Fibroblast of lung (primary cell): ENCODE measurements around the gene ARPIN. TPM values are rescaled to one million over a fixed set of nuclear protein-coding genes. Genes with fewer than 3 reads are reported as not detected.
A peak's percentile ranks its signal among the peaks of the same experiment; 100 is the strongest.

ENCODE experiments used
- DNase-seq, 2 donors: peaks; one replicate each; pipeline versions ENCODE4 v3.0.0 to v3.0.0-alpha.2; 2010; ENCODE audit warnings: low read depth in 2 of 2
- H2AFZ ChIP-seq: 2 replicates; pipeline ENCODE4 v1.5.1; 2012; ENCODE audit warnings: low read length, control low read depth, inconsistent platforms
- H3K27ac ChIP-seq: 2 replicates; pipeline ENCODE4 v1.5.1; 2011; ENCODE audit warnings: low read length, control low read depth; ENCODE audit not compliant: insufficient read depth
- H3K27me3 ChIP-seq: 2 replicates; pipeline ENCODE4 v1.5.1; 2011; ENCODE audit warnings: mild to moderate bottlenecking, low read length; ENCODE audit not compliant: control insufficient read depth, insufficient read depth
- H3K36me3 ChIP-seq: 2 replicates; pipeline ENCODE4 v1.5.1; 2011; ENCODE audit warnings: low read length; ENCODE audit not compliant: control insufficient read depth, insufficient read depth
- H3K4me1 ChIP-seq: 2 replicates; pipeline ENCODE4 v1.5.1; 2011; ENCODE audit warnings: low read length; ENCODE audit not compliant: control insufficient read depth, insufficient read depth; ENCODE audit errors: extremely low read depth
- H3K4me2 ChIP-seq: 2 replicates; pipeline ENCODE4 v1.5.1; 2011; ENCODE audit warnings: low read length, control low read depth; ENCODE audit not compliant: insufficient read depth; ENCODE audit errors: extremely low read depth
- H3K4me3 ChIP-seq, 4 experiments: fragments of 200-600 bp in 1 of 4; sonication (generic) in 1 of 4; replicated peaks in 1 of 4; 2 replicates each; pipeline ENCODE4 v1.5.1; 2011 to 2016; ENCODE audit warnings: low read length in 4 of 4, low read depth in 3 of 4, mild to moderate bottlenecking in 3 of 4, control low read depth in 2 of 4, inconsistent platforms in 1 of 4, mixed read lengths in 1 of 4; ENCODE audit not compliant: insufficient read depth in 1 of 4; ENCODE audit errors: control extremely low read depth in 1 of 4
- H3K79me2 ChIP-seq: 2 replicates; pipeline ENCODE4 v1.5.1; 2012; ENCODE audit warnings: mild to moderate bottlenecking, low read length, inconsistent platforms; ENCODE audit not compliant: control insufficient read depth, insufficient read depth
- H3K9ac ChIP-seq: 2 replicates; pipeline ENCODE4 v1.5.1; 2011; ENCODE audit warnings: mild to moderate bottlenecking, low read length, control low read depth; ENCODE audit not compliant: insufficient read depth
- H3K9me3 ChIP-seq: 2 replicates; pipeline ENCODE4 v1.5.1; 2012; ENCODE audit warnings: low read depth, low read length; ENCODE audit not compliant: control insufficient read depth, insufficient read depth
- H4K20me1 ChIP-seq: 2 replicates; pipeline ENCODE4 v1.5.1; 2011; ENCODE audit warnings: low read length; ENCODE audit not compliant: control insufficient read depth, insufficient read depth; ENCODE audit errors: extremely low read depth
- EZH2 ChIP-seq: IDR thresholded peaks from 2 replicates; pipeline ENCODE4 v1.5.1; 2012; ENCODE audit warnings: low read length, control low read depth, mild to moderate bottlenecking; ENCODE audit errors: missing control alignments
- polyA plus RNA-seq, 2 donors: library from polyadenylated mRNA; depleted of rRNA in 1 of 2; stranded (reverse) in 1 of 2; unstranded in 1 of 2; fragments of >200 nt; gene quantifications; 2 replicates each; pipeline ENCODE4 v1.2.1, GENCODE V29; 2011 to 2012; ENCODE audit warnings: missing spikeins in 1 of 2
- total RNA-seq: library from RNA; depleted of rRNA; stranded (reverse); fragments of >200 nt; gene quantifications from 2 replicates; pipeline ENCODE4 v1.2.1, GENCODE V29; 2014
- TF ChIP-seq, protein P1 (sequence below), 2 donors: IDR thresholded peaks in 1 of 2; conservative IDR thresholded peaks in 1 of 2; 1 replicate in 1 of 2; 2 replicates in 1 of 2; pipeline ENCODE4 v1.5.1; 2011 to 2012; ENCODE audit warnings: low read length in 2 of 2, control low read depth in 1 of 2, inconsistent platforms in 1 of 2, low read depth in 1 of 2, mild to moderate bottlenecking in 1 of 2

The ARPIN gene
- total and polyA plus RNA-seq, 2 donors (not counting 1 experiment from before 2014, with no cell fraction given): 13.2 to 13.4 TPM

- no peak overlapping the region for H3K27ac ChIP-seq
- H2AFZ ChIP-seq: no peak overlapping the region
- no peaks in the 10 kb centered on the region for H3K9me3 ChIP-seq
- H4K20me1 ChIP-seq: no peaks in the 10 kb centered on the region
- H3K4me1 ChIP-seq: no peaks in the 10 kb centered on the region
- TF ChIP-seq, protein P1, sequence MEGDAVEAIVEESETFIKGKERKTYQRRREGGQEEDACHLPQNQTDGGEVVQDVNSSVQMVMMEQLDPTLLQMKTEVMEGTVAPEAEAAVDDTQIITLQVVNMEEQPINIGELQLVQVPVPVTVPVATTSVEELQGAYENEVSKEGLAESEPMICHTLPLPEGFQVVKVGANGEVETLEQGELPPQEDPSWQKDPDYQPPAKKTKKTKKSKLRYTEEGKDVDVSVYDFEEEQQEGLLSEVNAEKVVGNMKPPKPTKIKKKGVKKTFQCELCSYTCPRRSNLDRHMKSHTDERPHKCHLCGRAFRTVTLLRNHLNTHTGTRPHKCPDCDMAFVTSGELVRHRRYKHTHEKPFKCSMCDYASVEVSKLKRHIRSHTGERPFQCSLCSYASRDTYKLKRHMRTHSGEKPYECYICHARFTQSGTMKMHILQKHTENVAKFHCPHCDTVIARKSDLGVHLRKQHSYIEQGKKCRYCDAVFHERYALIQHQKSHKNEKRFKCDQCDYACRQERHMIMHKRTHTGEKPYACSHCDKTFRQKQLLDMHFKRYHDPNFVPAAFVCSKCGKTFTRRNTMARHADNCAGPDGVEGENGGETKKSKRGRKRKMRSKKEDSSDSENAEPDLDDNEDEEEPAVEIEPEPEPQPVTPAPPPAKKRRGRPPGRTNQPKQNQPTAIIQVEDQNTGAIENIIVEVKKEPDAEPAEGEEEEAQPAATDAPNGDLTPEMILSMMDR (conservative IDR thresholded peaks at IDR 0.05 in 1 of 2, IDR thresholded peaks at IDR 0.05 in 1 of 2; ENCODE audit: low read depth in 1 of 2, low read length in 2 of 2): no peak
- no peak for TF ChIP-seq EZH2
- H3K79me2 ChIP-seq: no peaks in the 10 kb centered on the region
- H3K4me3 ChIP-seq: no peak overlapping the region
- no peak overlapping the region for H3K9ac ChIP-seq
- no peaks in the 10 kb centered on the region for H3K27me3 ChIP-seq
- no peaks in the 10 kb centered on the region for H3K36me3 ChIP-seq
- peak in 1 of 2 donors; percentile 6 for DNase-seq
- no peak overlapping the region for H3K4me2 ChIP-seq
These were observed 4.8 kb upstream of the ARPIN start for GRCh38 chr15:89917442-89918101.

DNA sequence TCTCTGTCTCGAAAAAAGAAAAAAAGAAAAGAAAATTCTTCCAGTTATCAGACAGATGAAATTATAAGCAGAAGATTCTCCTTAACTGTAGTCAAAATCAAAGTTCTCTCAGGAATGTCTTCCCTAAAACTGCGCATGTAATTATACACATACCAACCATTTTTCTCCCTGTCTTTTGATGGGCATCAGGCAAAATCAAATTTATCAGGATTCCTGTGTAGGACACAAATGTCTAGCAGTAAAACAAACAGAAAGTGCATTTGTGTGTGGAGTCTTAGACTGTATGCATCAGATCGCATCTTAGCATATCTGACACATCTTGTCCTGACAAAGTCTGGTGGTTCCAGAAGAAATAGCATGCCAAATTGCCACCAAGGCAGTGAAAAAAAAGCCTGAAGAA, 3.9 kb upstream of the ARPIN start:
- no peak for TF ChIP-seq EZH2
- TF ChIP-seq, protein P1 (conservative IDR thresholded peaks at IDR 0.05 in 1 of 2, IDR thresholded peaks at IDR 0.05 in 1 of 2; ENCODE audit: low read depth in 1 of 2, low read length in 2 of 2): no peak
- no peaks in the 10 kb centered on the region for H3K27me3 ChIP-seq
- no peak overlapping the region for H2AFZ ChIP-seq
- H4K20me1 ChIP-seq: no peaks in the 10 kb centered on the region
- no peak overlapping the region for H3K4me3 ChIP-seq
- no peak overlapping the region for H3K27ac ChIP-seq
- H3K9ac ChIP-seq: no peak overlapping the region
- no peak for DNase-seq
- no peaks in the 10 kb centered on the region for H3K79me2 ChIP-seq
- no peaks in the 10 kb centered on the region for H3K4me1 ChIP-seq
- H3K4me2 ChIP-seq: no peak overlapping the region
- H3K9me3 ChIP-seq: no peaks in the 10 kb centered on the region
- H3K36me3 ChIP-seq: no peaks in the 10 kb centered on the region

GRCh38 chr15:89912145-89912673, 543 bp downstream of the ARPIN start:
- peak; percentile 20 to 22 for DNase-seq

More at GRCh38 chr15:89912145-89912673, 543 bp downstream of the ARPIN start:
- peak overlapping the region; percentile 88 for H2AFZ ChIP-seq
- no peaks in the 10 kb centered on the region for H4K20me1 ChIP-seq
- no peaks in the 10 kb centered on the region for H3K9me3 ChIP-seq
- H3K4me2 ChIP-seq: peak overlapping the region; percentile 94
- no peaks in the 10 kb centered on the region for H3K4me1 ChIP-seq
- peak overlapping the region; percentile 58 for H3K9ac ChIP-seq
- H3K27me3 ChIP-seq: no peaks in the 10 kb centered on the region
- H3K4me3 ChIP-seq: peak overlapping the region; percentile 64 to 81 (median 70)
- no peak for TF ChIP-seq EZH2
- TF ChIP-seq, protein P1 (conservative IDR thresholded peaks at IDR 0.05 in 1 of 2, IDR thresholded peaks at IDR 0.05 in 1 of 2; ENCODE audit: low read depth in 1 of 2, low read length in 2 of 2): no peak
- H3K79me2 ChIP-seq: no peaks in the 10 kb centered on the region
- H3K36me3 ChIP-seq: peaks cover 3% of the 10 kb centered on the region
- peak overlapping the region; percentile 34 for H3K27ac ChIP-seq
